Measurements from ENCODE around the gene REC114.

Gene REC114

GRCh38 chr15:73493922-73494321 lies 51.0 kb downstream of the REC114 start:
- Histone ChIP-seq H3K36me3 (ENCODE audit: insufficient read depth, low read length) (no peaks in the 10 kb centered on the region), H3K4me1 (ENCODE audit: control insufficient read depth, insufficient read depth, low read length) (no peaks in the 10 kb centered on the region), H3K27me3 (ENCODE audit: control insufficient read depth, insufficient read depth, low read length) (peaks cover 32% of the 10 kb centered on the region), H3K4me2 (ENCODE audit: low read length) (no peak overlapping the region), H3K9me3 (replicated peaks; ENCODE audit: low read length) (no peaks in the 10 kb centered on the region), H3K9ac (ENCODE audit: low read depth, low read length) (no peak overlapping the region), H3K4me3 (ENCODE audit: low read length) (no peak overlapping the region)

- Histone ChIP-seq H3K27me3 (ENCODE audit: control insufficient read depth, insufficient read depth, low read length) (peaks cover 33% of the 10 kb centered on the region), H3K4me2 (ENCODE audit: low read length) (no peak overlapping the region), H3K9me3 (replicated peaks; ENCODE audit: low read length) (no peaks in the 10 kb centered on the region), H3K4me1 (ENCODE audit: control insufficient read depth, insufficient read depth, low read length) (no peaks in the 10 kb centered on the region), H3K4me3 (ENCODE audit: low read length) (no peak overlapping the region), H3K36me3 (ENCODE audit: insufficient read depth, low read length) (no peaks in the 10 kb centered on the region), H3K9ac (ENCODE audit: low read depth, low read length) (no peak overlapping the region)
These were observed 52.2 kb downstream of the REC114 start for GRCh38 chr15:73495181-73495580.

- H3K27me3 ChIP-seq (ENCODE audit: control insufficient read depth, insufficient read depth, low read length): peaks cover 20% of the 10 kb centered on the region
These were observed 57.7 kb downstream of the REC114 start for GRCh38 chr15:73500696-73501095.

GRCh38 chr15:73504885-73505284 lies 61.9 kb downstream of the REC114 start:
- Histone ChIP-seq H3K27me3 (ENCODE audit: control insufficient read depth, insufficient read depth, low read length) (peaks cover 9% of the 10 kb centered on the region), H3K9me3 (replicated peaks; ENCODE audit: low read length) (no peaks in the 10 kb centered on the region), H3K36me3 (ENCODE audit: insufficient read depth, low read length) (no peaks in the 10 kb centered on the region), H3K9ac (ENCODE audit: low read depth, low read length) (no peak overlapping the region), H3K4me2 (ENCODE audit: low read length) (no peak overlapping the region), H3K4me1 (ENCODE audit: control insufficient read depth, insufficient read depth, low read length) (no peaks in the 10 kb centered on the region), H3K4me3 (ENCODE audit: low read length) (no peak overlapping the region)

More at GRCh38 chr15:73500696-73501095, 57.7 kb downstream of the REC114 start:
- Histone ChIP-seq H3K4me3 (ENCODE audit: low read length) (no peak overlapping the region), H3K9me3 (replicated peaks; ENCODE audit: low read length) (no peaks in the 10 kb centered on the region), H3K4me1 (ENCODE audit: control insufficient read depth, insufficient read depth, low read length) (no peaks in the 10 kb centered on the region), H3K9ac (ENCODE audit: low read depth, low read length) (no peak overlapping the region), H3K36me3 (ENCODE audit: insufficient read depth, low read length) (no peaks in the 10 kb centered on the region), H3K4me2 (ENCODE audit: low read length) (no peak overlapping the region)

- Histone ChIP-seq H3K4me3 (ENCODE audit: low read length) (no peak overlapping the region), H3K27me3 (ENCODE audit: control insufficient read depth, insufficient read depth, low read length) (no peaks in the 10 kb centered on the region), H3K4me1 (ENCODE audit: control insufficient read depth, insufficient read depth, low read length) (no peaks in the 10 kb centered on the region), H3K9ac (ENCODE audit: low read depth, low read length) (no peak overlapping the region), H3K4me2 (ENCODE audit: low read length) (no peak overlapping the region), H3K36me3 (ENCODE audit: insufficient read depth, low read length) (no peaks in the 10 kb centered on the region), H3K9me3 (replicated peaks; ENCODE audit: low read length) (no peaks in the 10 kb centered on the region)
These were observed 72.6 kb downstream of the REC114 start for GRCh38 chr15:73515527-73515926.

- no peaks in the 10 kb centered on the region for H3K27me3 ChIP-seq (ENCODE audit: control insufficient read depth, insufficient read depth, low read length)
- H3K9ac ChIP-seq (ENCODE audit: low read depth, low read length): no peak overlapping the region
- H3K36me3 ChIP-seq (ENCODE audit: insufficient read depth, low read length): no peaks in the 10 kb centered on the region
- H3K4me1 ChIP-seq (ENCODE audit: control insufficient read depth, insufficient read depth, low read length): no peaks in the 10 kb centered on the region
- no peak overlapping the region for H3K4me2 ChIP-seq (ENCODE audit: low read length)
- no peaks in the 10 kb centered on the region for H3K9me3 ChIP-seq (replicated peaks; ENCODE audit: low read length)
- no peak overlapping the region for H3K4me3 ChIP-seq (ENCODE audit: low read length)
These were observed 74.6 kb downstream of the REC114 start for GRCh38 chr15:73517566-73517965.

- H3K9ac ChIP-seq (ENCODE audit: low read depth, low read length): no peak overlapping the region
- no peaks in the 10 kb centered on the region for H3K27me3 ChIP-seq (ENCODE audit: control insufficient read depth, insufficient read depth, low read length)
- no peaks in the 10 kb centered on the region for H3K9me3 ChIP-seq (replicated peaks; ENCODE audit: low read length)
- no peak overlapping the region for H3K4me3 ChIP-seq (ENCODE audit: low read length)
- H3K4me1 ChIP-seq (ENCODE audit: control insufficient read depth, insufficient read depth, low read length): no peaks in the 10 kb centered on the region
- no peak overlapping the region for H3K4me2 ChIP-seq (ENCODE audit: low read length)
- no peaks in the 10 kb centered on the region for H3K36me3 ChIP-seq (ENCODE audit: insufficient read depth, low read length)
These were observed 75.4 kb downstream of the REC114 start for GRCh38 chr15:73518180-73518862.

GRCh38 chr15:73518876-73519733 lies 76.1 kb downstream of the REC114 start:
- H3K4me2 ChIP-seq (ENCODE audit: low read length): no peak overlapping the region
- H3K9ac ChIP-seq (ENCODE audit: low read depth, low read length): no peak overlapping the region
- no peaks in the 10 kb centered on the region for H3K9me3 ChIP-seq (replicated peaks; ENCODE audit: low read length)
- no peaks in the 10 kb centered on the region for H3K27me3 ChIP-seq (ENCODE audit: control insufficient read depth, insufficient read depth, low read length)
- H3K36me3 ChIP-seq (ENCODE audit: insufficient read depth, low read length): no peaks in the 10 kb centered on the region
- H3K4me3 ChIP-seq (ENCODE audit: low read length): no peak overlapping the region
- H3K4me1 ChIP-seq (ENCODE audit: control insufficient read depth, insufficient read depth, low read length): no peaks in the 10 kb centered on the region

- H3K4me3 ChIP-seq (ENCODE audit: low read length): no peak overlapping the region
- H3K9me3 ChIP-seq (replicated peaks; ENCODE audit: low read length): no peaks in the 10 kb centered on the region
- no peaks in the 10 kb centered on the region for H3K36me3 ChIP-seq (ENCODE audit: insufficient read depth, low read length)
- H3K9ac ChIP-seq (ENCODE audit: low read depth, low read length): no peak overlapping the region
- H3K27me3 ChIP-seq (ENCODE audit: control insufficient read depth, insufficient read depth, low read length): no peaks in the 10 kb centered on the region
- no peaks in the 10 kb centered on the region for H3K4me1 ChIP-seq (ENCODE audit: control insufficient read depth, insufficient read depth, low read length)
- no peak overlapping the region for H3K4me2 ChIP-seq (ENCODE audit: low read length)
These were observed 79.0 kb downstream of the REC114 start for GRCh38 chr15:73522011-73522410.

- H3K27me3 ChIP-seq (ENCODE audit: control insufficient read depth, insufficient read depth, low read length): no peaks in the 10 kb centered on the region
- no peaks in the 10 kb centered on the region for H3K36me3 ChIP-seq (ENCODE audit: insufficient read depth, low read length)
- H3K4me3 ChIP-seq (ENCODE audit: low read length): no peak overlapping the region
- no peak overlapping the region for H3K4me2 ChIP-seq (ENCODE audit: low read length)
- no peaks in the 10 kb centered on the region for H3K4me1 ChIP-seq (ENCODE audit: control insufficient read depth, insufficient read depth, low read length)
- H3K9me3 ChIP-seq (replicated peaks; ENCODE audit: low read length): no peaks in the 10 kb centered on the region
- H3K9ac ChIP-seq (ENCODE audit: low read depth, low read length): no peak overlapping the region
These were observed 82.0 kb downstream of the REC114 start for GRCh38 chr15:73524919-73525318.

- Histone ChIP-seq H3K4me2 (ENCODE audit: low read length) (no peak overlapping the region), H3K9ac (ENCODE audit: low read depth, low read length) (no peak overlapping the region), H3K27me3 (ENCODE audit: control insufficient read depth, insufficient read depth, low read length) (no peaks in the 10 kb centered on the region), H3K4me1 (ENCODE audit: control insufficient read depth, insufficient read depth, low read length) (no peaks in the 10 kb centered on the region), H3K4me3 (ENCODE audit: low read length) (no peak overlapping the region), H3K9me3 (replicated peaks; ENCODE audit: low read length) (no peaks in the 10 kb centered on the region), H3K36me3 (ENCODE audit: insufficient read depth, low read length) (no peaks in the 10 kb centered on the region)
These were observed 84.6 kb downstream of the REC114 start for GRCh38 chr15:73527598-73527997.

- H3K9me3 ChIP-seq (replicated peaks; ENCODE audit: low read length): no peaks in the 10 kb centered on the region
- no peaks in the 10 kb centered on the region for H3K36me3 ChIP-seq (ENCODE audit: insufficient read depth, low read length)
- H3K4me1 ChIP-seq (ENCODE audit: control insufficient read depth, insufficient read depth, low read length): no peaks in the 10 kb centered on the region
- no peaks in the 10 kb centered on the region for H3K27me3 ChIP-seq (ENCODE audit: control insufficient read depth, insufficient read depth, low read length)
- H3K9ac ChIP-seq (ENCODE audit: low read depth, low read length): no peak overlapping the region
- no peak overlapping the region for H3K4me2 ChIP-seq (ENCODE audit: low read length)
- no peak overlapping the region for H3K4me3 ChIP-seq (ENCODE audit: low read length)
These were observed 87.7 kb downstream of the REC114 start for GRCh38 chr15:73530649-73531048.

Measured in skeletal muscle satellite cell (primary cell).